RCC 7860 (cell line): ENCODE measurements around the gene RIC1.
"Not testable (repeated sequence)": the region's sequence is repeated elsewhere in the genome, so short reads cannot be mapped to it uniquely, and the experiment has no call there.

Source experiments
- DNase-seq: peaks from one replicate; pipeline ENCODE4 v3.0.0-alpha.2; 2015; ENCODE audit warnings: low spot score
- FAIRE-seq: peaks from 2 replicates; lab custom pipeline; 2012; peaks lifted over from hg19 to GRCh38; lab: Jason Lieb, UNC

Gene RIC1

GRCh38 chr9:5720151-5720550, 91.2 kb downstream of the RIC1 start:
- FAIRE-seq, result no peak
- DNase-seq, result no peak

- DNase-seq (no peak), FAIRE-seq (no peak)
Measured at GRCh38 chr9:5721279-5722087, 92.6 kb downstream of the RIC1 start.

GRCh38 chr9:5722679-5723078, 93.8 kb downstream of the RIC1 start:
- FAIRE-seq, result not testable (repeated sequence)

GRCh38 chr9:5735072-5735471, 106.2 kb downstream of the RIC1 start:
- no peak for FAIRE-seq
- DNase-seq, result no peak

More at GRCh38 chr9:5722679-5723078, 93.8 kb downstream of the RIC1 start:
- not testable (repeated sequence) for DNase-seq

- FAIRE-seq (no peak), DNase-seq (no peak)
Measured at GRCh38 chr9:5736563-5737346, 107.8 kb downstream of the RIC1 start.

- no peak for FAIRE-seq
Measured at GRCh38 chr9:5743109-5743508, 114.2 kb downstream of the RIC1 start.

GRCh38 chr9:5748438-5748837, 119.5 kb downstream of the RIC1 start:
- FAIRE-seq (no peak), DNase-seq (no peak)

More at GRCh38 chr9:5743109-5743508, 114.2 kb downstream of the RIC1 start:
- no peak for DNase-seq

- DNase-seq (no peak), FAIRE-seq (no peak)
Measured at GRCh38 chr9:5749306-5749705, 120.4 kb downstream of the RIC1 start.

- DNase-seq (no peak), FAIRE-seq (no peak)
Measured at GRCh38 chr9:5750569-5750968, 121.7 kb downstream of the RIC1 start.

- FAIRE-seq (no peak), DNase-seq (no peak)
Measured at GRCh38 chr9:5756633-5757032, 127.7 kb downstream of the RIC1 start.

GRCh38 chr9:5760338-5760737, 131.4 kb downstream of the RIC1 start:
- DNase-seq, result no peak
- no peak for FAIRE-seq

- DNase-seq (no peak), FAIRE-seq (no peak)
Measured at GRCh38 chr9:5762421-5762820, 133.5 kb downstream of the RIC1 start.

- DNase-seq, result no peak
- FAIRE-seq, result no peak
Measured at GRCh38 chr9:5764130-5764868, 135.4 kb downstream of the RIC1 start.

- no peak for FAIRE-seq
- no peak for DNase-seq
Measured at GRCh38 chr9:5767968-5768932, 139.3 kb downstream of the RIC1 start.

- FAIRE-seq (no peak), DNase-seq (no peak)
Measured at GRCh38 chr9:5773324-5773999, 144.6 kb downstream of the RIC1 start.

- DNase-seq, result no peak
- no peak for FAIRE-seq
Measured at GRCh38 chr9:5778805-5779204, 149.9 kb downstream of the RIC1 start.

GRCh38 chr9:5779705-5780218, 150.9 kb downstream of the RIC1 start:
- not testable (repeated sequence) for FAIRE-seq

GRCh38 chr9:5783420-5783819, 154.5 kb downstream of the RIC1 start:
- not testable (repeated sequence) for FAIRE-seq, DNase-seq

More at GRCh38 chr9:5779705-5780218, 150.9 kb downstream of the RIC1 start:
- not testable (repeated sequence) for DNase-seq

- no peak for FAIRE-seq
- no peak for DNase-seq
Measured at GRCh38 chr9:5783982-5784381, 155.1 kb downstream of the RIC1 start.
